Measurements from ENCODE around the gene RBM42. TPM values are rescaled to one million over a fixed set of nuclear protein-coding genes. Genes with fewer than 3 reads are reported as not detected.

RBM42 gene
- total RNA-seq, 1 donor from 2014 or later = 56.1 TPM

DNA sequence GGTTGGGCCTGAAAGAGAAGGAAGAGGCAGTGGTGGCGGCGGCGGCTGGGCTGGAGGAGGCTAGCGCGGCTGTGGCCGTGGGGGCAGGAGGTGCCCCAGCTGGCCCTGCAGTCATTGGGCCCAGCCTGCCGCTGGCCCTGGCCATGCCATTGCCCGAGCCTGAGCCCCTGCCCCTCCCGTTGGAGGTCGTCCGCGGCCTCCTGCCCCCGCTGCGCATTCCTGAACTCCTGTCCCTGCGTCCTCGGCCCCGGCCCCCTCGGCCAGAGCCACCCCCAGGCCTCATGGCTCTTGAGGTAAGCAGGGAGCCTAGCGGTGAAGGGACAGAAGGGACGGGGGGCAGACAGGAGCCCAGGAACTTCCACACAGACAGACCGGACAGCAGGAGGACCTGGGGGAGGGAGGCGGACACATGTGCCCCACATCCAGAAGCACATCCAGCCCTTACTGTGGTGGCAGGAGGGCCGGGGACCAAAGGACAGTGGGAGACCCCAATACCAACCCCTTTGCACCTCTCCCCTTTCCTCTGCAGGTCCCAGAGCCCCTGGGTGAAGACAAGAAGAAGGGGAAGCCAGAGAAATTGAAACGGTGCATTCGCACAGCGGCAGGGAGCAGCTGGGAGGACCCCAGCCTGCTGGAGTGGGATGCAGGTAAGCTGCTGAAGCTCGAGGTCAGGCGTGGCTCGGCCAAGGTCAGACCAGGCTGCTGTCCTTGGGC is 5.0 kb downstream of the RBM42 start:
- DNase-seq (no peak), ATAC-seq (no peak)
- peaks cover 13% of the 10 kb centered on the region for H3K4me1 ChIP-seq
- H3K27ac ChIP-seq = no peak overlapping the region
- TF ChIP-seq, protein P1, sequence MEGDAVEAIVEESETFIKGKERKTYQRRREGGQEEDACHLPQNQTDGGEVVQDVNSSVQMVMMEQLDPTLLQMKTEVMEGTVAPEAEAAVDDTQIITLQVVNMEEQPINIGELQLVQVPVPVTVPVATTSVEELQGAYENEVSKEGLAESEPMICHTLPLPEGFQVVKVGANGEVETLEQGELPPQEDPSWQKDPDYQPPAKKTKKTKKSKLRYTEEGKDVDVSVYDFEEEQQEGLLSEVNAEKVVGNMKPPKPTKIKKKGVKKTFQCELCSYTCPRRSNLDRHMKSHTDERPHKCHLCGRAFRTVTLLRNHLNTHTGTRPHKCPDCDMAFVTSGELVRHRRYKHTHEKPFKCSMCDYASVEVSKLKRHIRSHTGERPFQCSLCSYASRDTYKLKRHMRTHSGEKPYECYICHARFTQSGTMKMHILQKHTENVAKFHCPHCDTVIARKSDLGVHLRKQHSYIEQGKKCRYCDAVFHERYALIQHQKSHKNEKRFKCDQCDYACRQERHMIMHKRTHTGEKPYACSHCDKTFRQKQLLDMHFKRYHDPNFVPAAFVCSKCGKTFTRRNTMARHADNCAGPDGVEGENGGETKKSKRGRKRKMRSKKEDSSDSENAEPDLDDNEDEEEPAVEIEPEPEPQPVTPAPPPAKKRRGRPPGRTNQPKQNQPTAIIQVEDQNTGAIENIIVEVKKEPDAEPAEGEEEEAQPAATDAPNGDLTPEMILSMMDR (IDR thresholded peaks at IDR 0.05) = no peak
- H3K4me3 ChIP-seq = no peak overlapping the region
- H3K9me3 ChIP-seq = no peaks in the 10 kb centered on the region
- peaks cover 83% of the 10 kb centered on the region for H3K36me3 ChIP-seq
- no peaks in the 10 kb centered on the region for H3K27me3 ChIP-seq (ENCODE audit: low read depth)
- intact Hi-C loops (cut with DNase I) = no loop called here

DNA sequence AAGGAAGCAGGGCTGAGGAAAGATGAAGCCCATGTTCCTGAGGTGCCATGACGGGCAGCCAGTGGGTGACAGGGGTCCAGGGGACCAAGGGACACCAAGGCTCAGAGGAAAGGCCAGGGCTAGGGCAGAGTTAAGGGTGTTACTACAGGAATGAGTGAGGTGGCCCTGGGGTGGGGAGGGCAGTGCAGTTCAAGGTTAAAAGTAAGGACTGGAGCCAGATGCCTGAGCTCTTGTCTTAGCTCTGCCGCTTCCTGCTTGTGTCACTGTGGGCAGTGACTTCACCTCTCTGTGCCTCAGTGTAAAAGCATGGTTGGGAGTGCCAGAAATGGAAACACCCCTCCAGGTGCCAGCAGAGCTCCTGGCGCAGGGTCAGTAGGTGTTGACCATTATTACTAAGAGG is 7.8 kb downstream of the RBM42 start:
- TF ChIP-seq, protein P1 (IDR thresholded peaks at IDR 0.05) = no peak
- Histone ChIP-seq H3K4me3 (no peak overlapping the region), H3K4me1 (no peaks in the 10 kb centered on the region), H3K9me3 (no peaks in the 10 kb centered on the region), H3K36me3 (peaks cover 67% of the 10 kb centered on the region), H3K27me3 (ENCODE audit: low read depth) (no peaks in the 10 kb centered on the region), H3K27ac (no peak overlapping the region)
- DNase-seq = no peak
- intact Hi-C loops (cut with DNase I) = no loop called here
- ATAC-seq = no peak

DNA sequence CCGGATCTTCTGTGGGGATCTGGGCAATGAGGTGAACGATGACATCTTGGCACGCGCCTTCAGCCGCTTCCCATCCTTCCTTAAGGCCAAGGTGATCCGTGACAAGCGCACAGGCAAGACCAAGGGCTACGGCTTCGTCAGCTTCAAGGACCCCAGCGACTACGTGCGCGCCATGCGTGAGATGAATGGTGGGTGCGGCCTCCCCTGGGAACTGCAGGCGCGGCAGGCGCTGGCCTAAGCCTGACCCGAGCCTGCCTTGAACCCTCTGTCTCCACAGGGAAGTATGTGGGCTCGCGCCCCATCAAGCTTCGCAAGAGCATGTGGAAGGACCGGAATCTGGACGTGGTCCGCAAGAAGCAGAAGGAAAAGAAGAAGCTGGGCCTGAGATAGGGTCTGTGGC is 8.3 kb downstream of the RBM42 start:
- intact Hi-C loops (cut with DNase I) = no loop called here
- H3K4me1 ChIP-seq = peaks cover 3% of the 10 kb centered on the region

DNA sequence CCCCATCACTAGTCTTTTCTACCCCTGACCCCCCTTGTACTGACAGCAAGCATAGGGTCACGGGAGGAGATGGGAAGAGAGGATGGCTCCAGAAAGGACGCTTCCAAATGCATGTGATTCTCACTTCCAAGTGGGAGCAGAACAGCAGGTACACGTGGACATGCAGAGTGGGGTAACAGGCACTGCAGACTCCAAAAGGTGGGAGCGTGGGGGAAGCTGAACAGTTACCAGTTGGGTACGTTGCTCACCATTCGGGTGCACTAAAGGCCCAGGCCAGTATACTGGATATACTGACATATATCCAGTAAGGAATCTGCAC is 10.4 kb downstream of the RBM42 start:
- ATAC-seq (no peak), DNase-seq (no peak)
- intact Hi-C loops (cut with DNase I) = no loop called here
- Histone ChIP-seq H3K27ac (no peak overlapping the region), H3K4me1 (peaks cover 10% of the 10 kb centered on the region), H3K36me3 (peaks cover 40% of the 10 kb centered on the region), H3K27me3 (ENCODE audit: low read depth) (no peaks in the 10 kb centered on the region), H3K9me3 (no peaks in the 10 kb centered on the region), H3K4me3 (no peak overlapping the region)
- TF ChIP-seq, protein P1 (IDR thresholded peaks at IDR 0.05) = no peak

More for the DNA sequence above, 8.3 kb downstream of the RBM42 start:
- DNase-seq = no peak
- Histone ChIP-seq H3K27ac (no peak overlapping the region), H3K27me3 (ENCODE audit: low read depth) (no peaks in the 10 kb centered on the region), H3K36me3 (peaks cover 62% of the 10 kb centered on the region), H3K9me3 (no peaks in the 10 kb centered on the region), H3K4me3 (no peak overlapping the region)
- ATAC-seq = no peak
- TF ChIP-seq, protein P1 (IDR thresholded peaks at IDR 0.05) = no peak

DNA sequence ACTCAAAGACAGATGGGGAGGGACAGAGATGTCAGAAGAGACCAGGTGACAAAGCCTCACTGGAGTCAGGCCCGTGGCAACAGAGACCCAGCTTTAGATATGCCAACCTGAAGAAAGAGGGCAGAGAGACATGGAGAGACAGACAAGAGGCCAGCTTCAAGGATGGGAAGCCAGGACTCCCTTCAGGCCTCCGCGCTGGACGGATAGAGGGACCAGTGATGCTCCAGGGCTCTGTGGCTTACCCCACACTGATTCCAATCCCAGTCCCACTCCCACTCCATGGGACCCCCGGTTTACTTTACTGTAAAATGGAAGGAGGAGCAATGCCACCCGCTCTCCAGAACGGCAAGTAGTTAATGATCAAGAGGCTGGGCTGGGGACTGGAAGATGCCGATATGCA is 11.0 kb downstream of the RBM42 start:
- H3K36me3 ChIP-seq = peaks cover 35% of the 10 kb centered on the region
- no peaks in the 10 kb centered on the region for H3K27me3 ChIP-seq (ENCODE audit: low read depth)
- H3K27ac ChIP-seq = no peak overlapping the region
- TF ChIP-seq, protein P1 (IDR thresholded peaks at IDR 0.05) = no peak
- H3K4me3 ChIP-seq = no peak overlapping the region
- H3K4me1 ChIP-seq = peaks cover 13% of the 10 kb centered on the region
- intact Hi-C loops (cut with DNase I) = no loop called here
- no peak for ATAC-seq
- H3K9me3 ChIP-seq = no peaks in the 10 kb centered on the region
- no peak for DNase-seq
